ENCODE results near the gene RSPH10B2.

DNA sequence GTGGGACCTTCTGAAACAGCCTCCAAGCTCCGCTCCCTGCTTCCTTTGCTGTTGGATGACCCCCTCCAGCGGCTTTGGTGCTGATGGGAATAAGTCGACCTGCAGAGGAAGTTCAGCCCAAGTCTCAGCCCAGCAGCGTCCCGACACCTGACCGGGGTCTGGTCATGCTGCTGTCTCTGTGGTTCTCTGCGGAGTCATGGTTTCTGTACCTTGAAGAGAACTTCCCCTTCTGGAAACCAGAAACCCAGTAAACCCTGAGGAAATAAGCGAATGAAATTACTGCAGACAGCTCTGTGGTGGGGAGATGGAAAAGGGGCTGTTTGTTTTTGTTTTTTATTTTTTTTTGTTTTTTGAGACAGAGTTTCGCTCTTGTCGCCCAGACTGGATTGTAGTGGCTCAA lies 28.9 kb upstream of the RSPH10B2 start:
- TF ChIP-seq, protein P1, sequence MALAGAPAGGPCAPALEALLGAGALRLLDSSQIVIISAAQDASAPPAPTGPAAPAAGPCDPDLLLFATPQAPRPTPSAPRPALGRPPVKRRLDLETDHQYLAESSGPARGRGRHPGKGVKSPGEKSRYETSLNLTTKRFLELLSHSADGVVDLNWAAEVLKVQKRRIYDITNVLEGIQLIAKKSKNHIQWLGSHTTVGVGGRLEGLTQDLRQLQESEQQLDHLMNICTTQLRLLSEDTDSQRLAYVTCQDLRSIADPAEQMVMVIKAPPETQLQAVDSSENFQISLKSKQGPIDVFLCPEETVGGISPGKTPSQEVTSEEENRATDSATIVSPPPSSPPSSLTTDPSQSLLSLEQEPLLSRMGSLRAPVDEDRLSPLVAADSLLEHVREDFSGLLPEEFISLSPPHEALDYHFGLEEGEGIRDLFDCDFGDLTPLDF (CRISPR knock-in tag; IDR thresholded peaks at IDR 0.05): no peak
- TF ChIP-seq CEBPB (tag; IDR thresholded peaks at IDR 0.05) (no peak), FOSL1 (tag; conservative IDR thresholded peaks at IDR 0.05) (no peak), KLF6 (CRISPR knock-in tag; IDR thresholded peaks at IDR 0.05; ENCODE audit: borderline replicate concordance) (no peak), E2F5 (CRISPR knock-in tag; IDR thresholded peaks at IDR 0.05) (no peak), TAF7 (tag; IDR thresholded peaks at IDR 0.05) (no peak), CTCF (IDR thresholded peaks at IDR 0.05 in 2 of 3, conservative IDR thresholded peaks at IDR 0.05 in 1 of 3; ENCODE audit: insufficient read depth in 2 of 3, low read depth in 1 of 3, low read length in 3 of 3) (no peak)
- TF ChIP-seq, protein P2, sequence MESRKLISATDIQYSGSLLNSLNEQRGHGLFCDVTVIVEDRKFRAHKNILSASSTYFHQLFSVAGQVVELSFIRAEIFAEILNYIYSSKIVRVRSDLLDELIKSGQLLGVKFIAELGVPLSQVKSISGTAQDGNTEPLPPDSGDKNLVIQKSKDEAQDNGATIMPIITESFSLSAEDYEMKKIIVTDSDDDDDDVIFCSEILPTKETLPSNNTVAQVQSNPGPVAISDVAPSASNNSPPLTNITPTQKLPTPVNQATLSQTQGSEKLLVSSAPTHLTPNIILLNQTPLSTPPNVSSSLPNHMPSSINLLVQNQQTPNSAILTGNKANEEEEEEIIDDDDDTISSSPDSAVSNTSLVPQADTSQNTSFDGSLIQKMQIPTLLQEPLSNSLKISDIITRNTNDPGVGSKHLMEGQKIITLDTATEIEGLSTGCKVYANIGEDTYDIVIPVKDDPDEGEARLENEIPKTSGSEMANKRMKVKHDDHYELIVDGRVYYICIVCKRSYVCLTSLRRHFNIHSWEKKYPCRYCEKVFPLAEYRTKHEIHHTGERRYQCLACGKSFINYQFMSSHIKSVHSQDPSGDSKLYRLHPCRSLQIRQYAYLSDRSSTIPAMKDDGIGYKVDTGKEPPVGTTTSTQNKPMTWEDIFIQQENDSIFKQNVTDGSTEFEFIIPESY (CRISPR knock-in tag; IDR thresholded peaks at IDR 0.05): no peak
- TF ChIP-seq, protein P3, sequence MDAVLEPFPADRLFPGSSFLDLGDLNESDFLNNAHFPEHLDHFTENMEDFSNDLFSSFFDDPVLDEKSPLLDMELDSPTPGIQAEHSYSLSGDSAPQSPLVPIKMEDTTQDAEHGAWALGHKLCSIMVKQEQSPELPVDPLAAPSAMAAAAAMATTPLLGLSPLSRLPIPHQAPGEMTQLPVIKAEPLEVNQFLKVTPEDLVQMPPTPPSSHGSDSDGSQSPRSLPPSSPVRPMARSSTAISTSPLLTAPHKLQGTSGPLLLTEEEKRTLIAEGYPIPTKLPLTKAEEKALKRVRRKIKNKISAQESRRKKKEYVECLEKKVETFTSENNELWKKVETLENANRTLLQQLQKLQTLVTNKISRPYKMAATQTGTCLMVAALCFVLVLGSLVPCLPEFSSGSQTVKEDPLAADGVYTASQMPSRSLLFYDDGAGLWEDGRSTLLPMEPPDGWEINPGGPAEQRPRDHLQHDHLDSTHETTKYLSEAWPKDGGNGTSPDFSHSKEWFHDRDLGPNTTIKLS (IDR thresholded peaks at IDR 0.05; ENCODE audit: borderline replicate concordance, low read depth): no peak
